Hepatocyte (in vitro differentiated cells): ENCODE results near the gene NEU4. TPM values are rescaled to one million over a fixed set of nuclear protein-coding genes. Genes with fewer than 3 reads are reported as not detected.

ENCODE experiments used
- DNase-seq: peaks from one replicate; pipeline ENCODE4 v3.0.0-alpha.2; 2016; ENCODE audit warnings: low spot score
- H2AFZ ChIP-seq: fragments of 200-600 bp; sonication (generic); 2 replicates; pipeline ENCODE4 v1.6.0; 2016; ENCODE audit warnings: antibody characterized with exemption, mild to moderate bottlenecking
- H3K27ac ChIP-seq: fragments of 200-600 bp; sonication (generic); 2 replicates; pipeline ENCODE4 v1.5.1; 2016; ENCODE audit warnings: mild to moderate bottlenecking
- H3K27me3 ChIP-seq: fragments of 200-600 bp; sonication (generic); 2 replicates; pipeline ENCODE4 v1.6.1; 2016
- H3K36me3 ChIP-seq: fragments of 200-600 bp; sonication (generic); replicated peaks from 2 replicates; pipeline ENCODE4 v1.5.1; 2016; ENCODE audit warnings: low read depth; ENCODE audit not compliant: insufficient read depth
- H3K4me1 ChIP-seq: fragments of 200-600 bp; sonication (generic); 2 replicates; pipeline ENCODE4 v1.5.1; 2016; ENCODE audit warnings: mild to moderate bottlenecking, moderate library complexity; ENCODE audit not compliant: insufficient read depth
- H3K4me2 ChIP-seq: fragments of 200-600 bp; sonication (generic); 2 replicates; pipeline ENCODE4 v1.6.0; 2016
- H3K4me3 ChIP-seq: fragments of 200-600 bp; sonication (generic); 2 replicates; pipeline ENCODE4 v1.5.1; 2016; ENCODE audit warnings: mild to moderate bottlenecking
- H3K79me2 ChIP-seq: fragments of 200-600 bp; sonication (generic); 2 replicates; pipeline ENCODE4 v1.6.0; 2017; ENCODE audit warnings: mild to moderate bottlenecking
- H3K9me2 ChIP-seq: fragments of 200-600 bp; sonication (generic); replicated peaks from 2 replicates; pipeline ENCODE4 v1.6.0; 2017; ENCODE audit warnings: mild to moderate bottlenecking; ENCODE audit not compliant: insufficient read depth
- H3K9me3 ChIP-seq: fragments of 200-600 bp; sonication (generic); 2 replicates; pipeline ENCODE4 v1.5.1; 2016; ENCODE audit warnings: low read depth, mild to moderate bottlenecking
- H4K20me1 ChIP-seq: fragments of 200-600 bp; sonication (generic); 2 replicates; pipeline ENCODE4 v1.6.0; 2016; ENCODE audit warnings: mild to moderate bottlenecking; ENCODE audit not compliant: insufficient read depth, poor library complexity, severe bottlenecking
- CTCF ChIP-seq: fragments of 200-600 bp; sonication (generic); IDR thresholded peaks from 2 replicates; pipeline ENCODE4 v1.5.1; 2016; ENCODE audit warnings: antibody characterized with exemption, mild to moderate bottlenecking; ENCODE audit not compliant: poor library complexity
- EZH2 ChIP-seq: fragments of 200-600 bp; sonication (generic); IDR thresholded peaks from 2 replicates; pipeline ENCODE4 v1.6.1; 2016; ENCODE audit warnings: antibody characterized with exemption, mild to moderate bottlenecking, borderline replicate concordance
- EZH2phosphoT487 ChIP-seq: fragments of 200-600 bp; sonication (generic); IDR thresholded peaks from one replicate; pipeline ENCODE4 v1.6.1; 2018; ENCODE audit warnings: antibody characterized with exemption, mild to moderate bottlenecking, low read depth, moderate library complexity; ENCODE audit not compliant: unreplicated experiment, severe bottlenecking
- WGBS: methylation state at CpG from one replicate; pipeline ENCODE4 v1.1.6; 2016; ENCODE audit warnings: low lambda C conversion rate; ENCODE audit errors: missing lambda C conversion rate; 5-methylcytosine and 5-hydroxymethylcytosine counted together
- polyA plus RNA-seq: library from polyadenylated mRNA; unstranded; fragments of >200 nt; fragmentation: Nextera tagmentation; extraction: Ambion mirVana; gene quantifications from 2 replicates; pipeline ENCODE4 v1.2.1, GENCODE V29; 2016
- total RNA-seq: library from RNA; depleted of rRNA; stranded (reverse); fragments of >200 nt; gene quantifications from 2 replicates; pipeline ENCODE4 v1.2.3, GENCODE V29; 2014

NEU4 gene
- total and polyA plus RNA-seq, 2 experiments from 2014 or later = 6.8 to 10.2 TPM

- H3K9me3 ChIP-seq = no peaks in the 10 kb centered on the region
- H3K4me2 ChIP-seq = no peak overlapping the region
- no peaks in the 10 kb centered on the region for H3K27me3 ChIP-seq
- no peaks in the 10 kb centered on the region for H3K79me2 ChIP-seq
- TF ChIP-seq EZH2 (no peak), EZH2phosphoT487 (no peak), CTCF (no peak)
- no peaks in the 10 kb centered on the region for H4K20me1 ChIP-seq
- DNase-seq = no peak
- no peaks in the 10 kb centered on the region for H3K36me3 ChIP-seq
- H3K4me3 ChIP-seq = no peak overlapping the region
- H2AFZ ChIP-seq = no peak overlapping the region
- H3K27ac ChIP-seq = no peak overlapping the region
- H3K4me1 ChIP-seq = no peaks in the 10 kb centered on the region
- H3K9me2 ChIP-seq = no peaks in the 10 kb centered on the region
- WGBS = 93% methylated on average over 26 of the region's 27 CpGs
Observed at GRCh38 chr2:241853651-241854341, 44.8 kb downstream of the NEU4 start.

- DNase-seq = no peak
- H3K9me2 ChIP-seq = no peaks in the 10 kb centered on the region
- no peaks in the 10 kb centered on the region for H4K20me1 ChIP-seq
- no peaks in the 10 kb centered on the region for H3K79me2 ChIP-seq
- no peak overlapping the region for H3K4me2 ChIP-seq
- H3K27ac ChIP-seq = no peak overlapping the region
- no peaks in the 10 kb centered on the region for H3K36me3 ChIP-seq
- H3K9me3 ChIP-seq = no peaks in the 10 kb centered on the region
- H3K4me3 ChIP-seq = no peak overlapping the region
- no peak for TF ChIP-seq CTCF
- TF ChIP-seq EZH2 = no peak
- TF ChIP-seq EZH2phosphoT487 = no peak
- H3K27me3 ChIP-seq = no peaks in the 10 kb centered on the region
- WGBS = 78% methylated on average over 19 of the region's 21 CpGs
- H2AFZ ChIP-seq = no peak overlapping the region
- H3K4me1 ChIP-seq = peaks cover 7% of the 10 kb centered on the region
Observed at GRCh38 chr2:241854342-241855244, 45.6 kb downstream of the NEU4 start.

- DNase-seq = no peak
- Histone ChIP-seq H4K20me1 (no peaks in the 10 kb centered on the region), H3K36me3 (no peaks in the 10 kb centered on the region), H3K27ac (no peak overlapping the region), H3K4me2 (no peak overlapping the region), H3K27me3 (no peaks in the 10 kb centered on the region), H3K9me2 (no peaks in the 10 kb centered on the region), H3K9me3 (no peaks in the 10 kb centered on the region), H3K79me2 (no peaks in the 10 kb centered on the region), H3K4me1 (peaks cover 7% of the 10 kb centered on the region), H3K4me3 (no peak overlapping the region), H2AFZ (no peak overlapping the region)
- TF ChIP-seq EZH2phosphoT487 (no peak), EZH2 (no peak), CTCF (no peak)
- 88% methylated on average over 17 of the region's 18 CpGs for WGBS
Observed at GRCh38 chr2:241855245-241855887, 46.4 kb downstream of the NEU4 start.
